D721Med (cell line): Measurements from ENCODE around the gene CTDP1.
A peak's percentile ranks its signal among the peaks of the same experiment; 100 is the strongest.
"Not testable (repeated sequence)": the region's sequence is repeated elsewhere in the genome, so short reads cannot be mapped to it uniquely, and the experiment has no call there.

Experiments
- DNase-seq: peaks from one replicate; pipeline ENCODE4 v3.0.0; 2011; ENCODE audit warnings: low spot score; ENCODE audit not compliant: insufficient read length
- FAIRE-seq: peaks from 2 replicates; lab custom pipeline; 2011; peaks lifted over from hg19 to GRCh38; lab: Jason Lieb, UNC
- CTCF ChIP-seq: IDR thresholded peaks from 2 replicates; pipeline ENCODE4 v1.5.1; 2012; ENCODE audit warnings: mild to moderate bottlenecking, control low read depth; ENCODE audit not compliant: insufficient read depth; ENCODE audit errors: missing control alignments

The CTDP1 gene

GRCh38 chr18:79726721-79727120 lies 47.1 kb downstream of the CTDP1 start:
- TF ChIP-seq CTCF = no peak
- FAIRE-seq (no peak), DNase-seq (no peak)

- DNase-seq (no peak), FAIRE-seq (no peak)
- TF ChIP-seq CTCF = no peak
Observed at GRCh38 chr18:79727211-79727610, 47.6 kb downstream of the CTDP1 start.

GRCh38 chr18:79728931-79729586 lies 49.5 kb downstream of the CTDP1 start:
- TF ChIP-seq CTCF = no peak
- FAIRE-seq (no peak), DNase-seq (no peak)

GRCh38 chr18:79729611-79730010 lies 50.0 kb downstream of the CTDP1 start:
- DNase-seq = no peak
- TF ChIP-seq CTCF = no peak
- no peak for FAIRE-seq

GRCh38 chr18:79730804-79731203 lies 51.2 kb downstream of the CTDP1 start:
- DNase-seq (no peak), FAIRE-seq (no peak)
- no peak for TF ChIP-seq CTCF

- peak; percentile 91 for FAIRE-seq
- not testable (repeated sequence) for DNase-seq
Observed at GRCh38 chr18:79731881-79732720, 52.5 kb downstream of the CTDP1 start.

- DNase-seq = no peak
- FAIRE-seq = peak; percentile 11
- no peak for TF ChIP-seq CTCF
Observed at GRCh38 chr18:79732721-79733025, 53.1 kb downstream of the CTDP1 start.
